Measurements from ENCODE around the gene TMEM185B. TPM values are rescaled to one million over a fixed set of nuclear protein-coding genes. Genes with fewer than 3 reads are reported as not detected.

TMEM185B gene
- total RNA-seq, 1 experiment from 2014 or later, result 69.9 TPM

DNA sequence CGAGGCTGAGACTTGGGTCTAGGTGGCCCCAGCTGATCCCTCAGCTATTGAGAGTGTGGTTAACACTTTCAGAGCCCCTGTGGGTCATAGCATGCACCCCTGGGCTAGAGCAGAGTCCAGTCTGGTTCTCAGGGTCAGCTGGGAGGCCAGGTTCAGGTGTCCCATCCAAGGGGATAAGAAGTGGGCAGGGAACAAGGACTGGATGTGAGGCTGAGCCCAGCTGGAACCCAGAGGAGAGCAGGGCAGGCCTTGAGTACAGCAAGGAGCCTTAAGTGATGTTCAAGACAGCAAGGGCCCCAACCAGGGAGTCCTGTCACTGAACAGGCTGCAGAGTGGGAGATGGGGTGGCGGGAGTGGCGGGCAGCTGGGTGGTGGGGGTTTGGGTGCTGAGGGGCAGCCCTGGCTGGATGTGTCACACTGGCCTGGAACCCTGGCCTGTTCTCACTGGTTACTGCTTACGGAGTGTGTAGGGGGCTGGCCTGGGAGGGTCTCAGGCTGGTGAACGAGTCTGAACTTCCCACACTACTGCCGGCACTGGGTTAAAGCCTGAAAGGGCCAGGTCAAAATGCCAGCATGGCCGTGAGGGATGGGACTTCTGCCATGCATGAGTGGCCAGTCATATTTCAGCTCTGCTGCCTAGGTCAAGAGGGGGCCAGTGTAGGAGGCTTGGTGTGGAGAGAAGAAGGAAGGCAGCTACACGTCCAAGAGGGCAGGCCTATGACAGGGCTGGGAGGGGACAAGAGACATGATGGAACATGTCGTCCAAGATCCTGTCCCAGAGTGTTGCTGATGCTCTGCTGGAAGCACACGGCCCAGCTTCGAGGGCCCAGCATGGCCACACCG, 13.6 kb downstream of the TMEM185B start:
- Mint-ChIP-seq H3K9me3 (ENCODE audit: unreplicated experiment) (no peaks in the 10 kb centered on the region), H3K27me3 (ENCODE audit: insufficient read depth, unreplicated experiment) (no peaks in the 10 kb centered on the region), H3K4me1 (ENCODE audit: low read depth, unreplicated experiment) (no peaks in the 10 kb centered on the region), H3K4me3 (ENCODE audit: unreplicated experiment) (no peak overlapping the region), H3K27ac (ENCODE audit: unreplicated experiment) (no peak overlapping the region), H3K36me3 (ENCODE audit: insufficient read depth, unreplicated experiment) (peaks cover 6% of the 10 kb centered on the region)
- Histone ChIP-seq H3K9me3 (no peaks in the 10 kb centered on the region), H3K36me3 (ENCODE audit: control insufficient read depth, insufficient read depth, low read length) (no peaks in the 10 kb centered on the region), H3K27me3 (replicated peaks; ENCODE audit: control insufficient read depth, insufficient read depth, low read length) (no peaks in the 10 kb centered on the region), H3K4me3 (ENCODE audit: low read depth, low read length) (no peak overlapping the region), H3K4me1 (no peaks in the 10 kb centered on the region)
- intact Hi-C loops (cut with micrococcal nuclease; ENCODE audit: unreplicated experiment), result no loop called here
- POLR2A ChIA-PET, result no interaction called here
- BruUV-seq (replicated peaks), result no TSS peak
- DNase-seq, result no peak
- TF ChIP-seq, protein P1, sequence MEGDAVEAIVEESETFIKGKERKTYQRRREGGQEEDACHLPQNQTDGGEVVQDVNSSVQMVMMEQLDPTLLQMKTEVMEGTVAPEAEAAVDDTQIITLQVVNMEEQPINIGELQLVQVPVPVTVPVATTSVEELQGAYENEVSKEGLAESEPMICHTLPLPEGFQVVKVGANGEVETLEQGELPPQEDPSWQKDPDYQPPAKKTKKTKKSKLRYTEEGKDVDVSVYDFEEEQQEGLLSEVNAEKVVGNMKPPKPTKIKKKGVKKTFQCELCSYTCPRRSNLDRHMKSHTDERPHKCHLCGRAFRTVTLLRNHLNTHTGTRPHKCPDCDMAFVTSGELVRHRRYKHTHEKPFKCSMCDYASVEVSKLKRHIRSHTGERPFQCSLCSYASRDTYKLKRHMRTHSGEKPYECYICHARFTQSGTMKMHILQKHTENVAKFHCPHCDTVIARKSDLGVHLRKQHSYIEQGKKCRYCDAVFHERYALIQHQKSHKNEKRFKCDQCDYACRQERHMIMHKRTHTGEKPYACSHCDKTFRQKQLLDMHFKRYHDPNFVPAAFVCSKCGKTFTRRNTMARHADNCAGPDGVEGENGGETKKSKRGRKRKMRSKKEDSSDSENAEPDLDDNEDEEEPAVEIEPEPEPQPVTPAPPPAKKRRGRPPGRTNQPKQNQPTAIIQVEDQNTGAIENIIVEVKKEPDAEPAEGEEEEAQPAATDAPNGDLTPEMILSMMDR (IDR thresholded peaks at IDR 0.05; ENCODE audit: insufficient read depth in 1 of 2, low read depth in 1 of 2, low read length in 1 of 2, severe bottlenecking in 1 of 2, unreplicated experiment in 1 of 2), result no peak
- CTCF ChIA-PET, result no interaction called here

- intact Hi-C loops (cut with micrococcal nuclease; ENCODE audit: unreplicated experiment), result no loop called here
- no peak for DNase-seq
- H3K27ac Mint-ChIP-seq (ENCODE audit: unreplicated experiment), result no peak overlapping the region
- BruUV-seq (replicated peaks), result no TSS peak
- H3K4me3 ChIP-seq (ENCODE audit: low read depth, low read length), result no peak overlapping the region
- H3K36me3 ChIP-seq (ENCODE audit: control insufficient read depth, insufficient read depth, low read length), result no peaks in the 10 kb centered on the region
- H3K27me3 Mint-ChIP-seq (ENCODE audit: insufficient read depth, unreplicated experiment), result no peaks in the 10 kb centered on the region
- H3K4me1 ChIP-seq, result no peaks in the 10 kb centered on the region
- no peaks in the 10 kb centered on the region for H3K9me3 Mint-ChIP-seq (ENCODE audit: unreplicated experiment)
- peaks cover 6% of the 10 kb centered on the region for H3K36me3 Mint-ChIP-seq (ENCODE audit: insufficient read depth, unreplicated experiment)
- H3K4me3 Mint-ChIP-seq (ENCODE audit: unreplicated experiment), result no peak overlapping the region
- H3K27me3 ChIP-seq (replicated peaks; ENCODE audit: control insufficient read depth, insufficient read depth, low read length), result no peaks in the 10 kb centered on the region
- TF ChIP-seq, protein P1 (IDR thresholded peaks at IDR 0.05; ENCODE audit: insufficient read depth in 1 of 2, low read depth in 1 of 2, low read length in 1 of 2, severe bottlenecking in 1 of 2, unreplicated experiment in 1 of 2), result no peak
- no peaks in the 10 kb centered on the region for H3K4me1 Mint-ChIP-seq (ENCODE audit: low read depth, unreplicated experiment)
- ChIA-PET CTCF (interaction anchor here (0.6 to 1.1 kb wide), 2 partner anchors 99 to 104 kb away, joined by 3 to 4 read pairs; no protein-coding TSS in a partner anchor), POLR2A (no interaction called here)
- no peaks in the 10 kb centered on the region for H3K9me3 ChIP-seq
These were observed 14.5 kb downstream of the TMEM185B start for GRCh38 chr2:120208381-120209353.

DNA sequence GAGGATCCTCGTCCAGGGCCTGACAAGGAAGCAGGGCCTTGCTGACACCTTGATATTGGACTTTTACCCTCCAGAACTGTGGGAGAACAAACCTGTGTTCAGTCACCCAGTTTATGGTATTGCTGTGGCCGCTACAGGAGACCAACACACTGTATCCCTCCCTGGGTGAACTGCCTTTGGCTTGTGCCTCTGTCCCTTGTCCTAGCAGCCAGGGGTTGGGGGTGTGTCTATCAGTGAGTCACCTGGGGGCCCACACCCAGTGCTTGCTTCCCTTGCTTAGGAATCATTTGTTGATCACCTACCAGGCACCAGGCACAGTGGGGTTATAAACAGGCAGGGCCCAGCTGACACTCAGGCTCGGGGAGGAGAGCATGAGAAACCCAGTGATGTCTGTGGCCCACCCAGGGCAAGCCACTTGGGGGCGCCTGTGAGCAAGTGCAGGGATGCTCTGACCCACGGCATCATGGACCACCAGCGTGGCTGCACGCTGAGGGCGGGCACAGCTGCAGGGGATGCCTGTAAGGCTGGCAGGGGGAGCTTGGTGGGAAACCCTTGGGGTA, 17.1 kb downstream of the TMEM185B start:
- CTCF ChIA-PET, result interaction anchor here (1.0 to 1.2 kb wide), 2 partner anchors 107 to 130 kb away, joined by 3 to 5 read pairs; no protein-coding TSS in a partner anchor
- H3K4me1 Mint-ChIP-seq (ENCODE audit: low read depth, unreplicated experiment), result no peaks in the 10 kb centered on the region
- TF ChIP-seq, protein P1 (IDR thresholded peaks at IDR 0.05; ENCODE audit: insufficient read depth in 1 of 2, low read depth in 1 of 2, low read length in 1 of 2, severe bottlenecking in 1 of 2, unreplicated experiment in 1 of 2), result peak; percentile 28 to 29
- DNase-seq, result peak; percentile 22 to 46
- POLR2A ChIA-PET, result no interaction called here
- no peaks in the 10 kb centered on the region for H3K9me3 Mint-ChIP-seq (ENCODE audit: unreplicated experiment)
- H3K36me3 ChIP-seq (ENCODE audit: control insufficient read depth, insufficient read depth, low read length), result no peaks in the 10 kb centered on the region
- peaks cover 6% of the 10 kb centered on the region for H3K36me3 Mint-ChIP-seq (ENCODE audit: insufficient read depth, unreplicated experiment)
- intact Hi-C loops (cut with micrococcal nuclease; ENCODE audit: unreplicated experiment), result no loop called here
- no peak overlapping the region for H3K4me3 Mint-ChIP-seq (ENCODE audit: unreplicated experiment)
- H3K27me3 ChIP-seq (replicated peaks; ENCODE audit: control insufficient read depth, insufficient read depth, low read length), result no peaks in the 10 kb centered on the region
- no peak overlapping the region for H3K27ac Mint-ChIP-seq (ENCODE audit: unreplicated experiment)
- H3K27me3 Mint-ChIP-seq (ENCODE audit: insufficient read depth, unreplicated experiment), result no peaks in the 10 kb centered on the region
- H3K4me3 ChIP-seq (ENCODE audit: low read depth, low read length), result no peak overlapping the region
- BruUV-seq (replicated peaks), result no TSS peak
- no peaks in the 10 kb centered on the region for H3K4me1 ChIP-seq
- H3K9me3 ChIP-seq, result no peaks in the 10 kb centered on the region

Measured in Caco-2 (cell line).